Measurements from ENCODE around the gene RNF208.

RNF208 gene

GRCh38 chr9:137251490-137252268 is 29.6 kb upstream of the RNF208 start:
- ChIA-PET POLR2A (interaction anchor here (6.8 kb wide), 1 partner anchor 9 kb away, joined by 164 read pairs; the partner anchor contains the start of gene TUBB4B), CTCF (interaction anchor here (1.1 to 2.7 kb wide), 2 partner anchors 14 to 15 kb away, joined by 3 to 15 read pairs; no protein-coding TSS in a partner anchor)
- no peak for DNase-seq (ENCODE audit: low read depth, low spot score)
- H3K4me3 ChIP-seq (ENCODE audit: low read depth, low read length) = no peak overlapping the region
- TF ChIP-seq CTCF (IDR thresholded peaks at IDR 0.05; ENCODE audit: insufficient read depth, low read length, missing control alignments) = no peak

GRCh38 chr9:137251194-137251461 is 29.1 kb upstream of the RNF208 start, which contains the start of gene STPG3:
TSS of gene STPG3 (plus strand) at chr9:137251286. CDS start at chr9:137251287, 1 bp downstream.
- POLR2A ChIA-PET = interaction anchor here (6.8 kb wide), 1 partner anchor 8 kb away, joined by 164 read pairs; the partner anchor contains the start of gene TUBB4B
- CTCF ChIA-PET = interaction anchor here (2.7 kb wide), 1 partner anchor 14 kb away, joined by 15 read pairs; no protein-coding TSS in a partner anchor
- DNase-seq (ENCODE audit: low read depth, low spot score) = no peak
- H3K4me3 ChIP-seq (ENCODE audit: low read depth, low read length) = no peak within 1 kb of the TSS
- TF ChIP-seq CTCF (IDR thresholded peaks at IDR 0.05; ENCODE audit: insufficient read depth, low read length, missing control alignments) = no peak

- H3K4me3 ChIP-seq (ENCODE audit: low read depth, low read length) = no peak overlapping the region
- TF ChIP-seq CTCF (IDR thresholded peaks at IDR 0.05; ENCODE audit: insufficient read depth, low read length, missing control alignments) = no peak
- ChIA-PET POLR2A (interaction anchor here (1.8 to 6.8 kb wide), 2 partner anchors 8 to 9 kb away, joined by 15 to 164 read pairs; partner anchors contain the start of gene TUBB4B), CTCF (interaction anchor here (1.2 to 2.7 kb wide), 3 partner anchors 13 to 121 kb away, joined by 3 to 15 read pairs (median 6); partner anchors contain the start of gene RNF224)
- DNase-seq (ENCODE audit: low read depth, low spot score) = no peak
These were observed 28.5 kb upstream of the RNF208 start for GRCh38 chr9:137250329-137251193.

- DNase-seq (ENCODE audit: low read depth, low spot score) = no peak
- CTCF ChIA-PET = interaction anchor here (1.4 to 2.3 kb wide), 2 partner anchors 18 to 21 kb away, joined by 4 to 6 read pairs; partner anchors contain the start of gene RNF224
- no peak for TF ChIP-seq CTCF (IDR thresholded peaks at IDR 0.05; ENCODE audit: insufficient read depth, low read length, missing control alignments)
- H3K4me3 ChIP-seq (ENCODE audit: low read depth, low read length) = no peak overlapping the region
- POLR2A ChIA-PET = no interaction called here
These were observed 25.8 kb upstream of the RNF208 start for GRCh38 chr9:137247916-137248175.

- H3K4me3 ChIP-seq (ENCODE audit: low read depth, low read length) = no peak overlapping the region
- DNase-seq (ENCODE audit: low read depth, low spot score) = no peak
- TF ChIP-seq CTCF (IDR thresholded peaks at IDR 0.05; ENCODE audit: insufficient read depth, low read length, missing control alignments) = no peak
- POLR2A ChIA-PET = no interaction called here
- CTCF ChIA-PET = interaction anchor here (0.8 to 1.4 kb wide), 2 partner anchors 11 to 18 kb away, joined by 3 to 4 read pairs; no protein-coding TSS in a partner anchor
These were observed 25.3 kb upstream of the RNF208 start for GRCh38 chr9:137247135-137247915.
